SHP77 (cell line): ENCODE measurements around the gene ACSL6.

Source experiments
- DNase-seq, 2 experiments: peaks; one replicate each; lab custom pipeline; 2025; lab: John Stamatoyannopoulos, UW

ACSL6 gene

GRCh38 chr5:131977212-131977604, 34.2 kb downstream of the ACSL6 start:
- DNase-seq: no peak

DNA sequence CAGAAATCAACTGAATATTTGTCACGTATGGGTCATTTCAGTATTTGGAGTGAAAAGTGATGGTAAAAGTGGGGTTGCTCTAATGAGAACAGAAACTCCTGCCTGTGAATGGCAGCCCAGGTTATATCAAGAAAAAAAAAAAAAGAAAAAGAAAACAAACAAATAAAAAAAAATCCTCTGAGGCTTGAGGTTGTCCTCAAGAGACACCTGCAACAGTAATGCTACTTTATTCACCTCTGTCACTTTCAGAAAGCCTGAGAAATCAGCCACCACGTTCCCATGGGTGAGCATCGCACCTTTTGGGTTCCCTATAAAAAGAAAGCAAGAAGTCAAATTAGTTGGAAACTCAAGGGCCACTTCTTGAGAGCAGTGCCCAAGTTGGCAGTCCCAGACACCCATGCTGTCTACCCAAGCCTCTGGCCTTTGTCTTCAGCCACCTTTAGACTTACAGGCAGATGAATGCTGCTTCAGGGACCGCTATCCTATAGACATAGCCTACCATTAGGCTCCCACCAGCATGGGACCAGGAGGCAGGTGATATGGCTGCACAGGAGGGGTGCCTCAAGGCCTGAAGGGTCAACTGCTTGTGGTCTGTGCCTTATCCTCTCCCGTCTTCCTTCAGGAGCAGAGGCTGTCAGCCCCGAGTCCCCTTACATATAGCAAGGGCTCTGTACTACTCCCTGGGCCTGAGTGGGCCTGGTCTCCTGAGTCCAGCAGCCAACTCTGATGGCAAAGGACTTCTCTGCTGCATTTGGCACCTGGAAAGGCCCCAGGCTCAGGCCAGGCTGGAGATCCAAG, 34.8 kb downstream of the ACSL6 start:
- no peak for DNase-seq

- no peak for DNase-seq
Measured at GRCh38 chr5:131974956-131975726, 36.3 kb downstream of the ACSL6 start.

DNA sequence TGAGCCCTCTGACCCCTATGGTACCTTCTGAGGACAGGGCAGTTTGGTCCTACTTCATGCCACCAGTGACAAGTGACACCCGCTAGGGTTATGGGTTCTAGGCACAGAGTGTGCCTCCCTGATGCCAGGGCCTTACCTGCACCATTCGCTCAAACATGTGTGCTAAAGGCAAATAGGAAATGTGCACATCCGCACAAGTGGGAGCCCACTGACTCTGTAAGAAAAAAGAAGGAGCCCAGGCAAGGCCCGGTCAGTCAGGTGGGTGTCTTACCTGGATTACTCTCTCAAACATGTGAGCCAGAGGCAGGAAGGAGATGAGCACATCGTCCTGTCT, 36.9 kb downstream of the ACSL6 start:
- no peak for DNase-seq

GRCh38 chr5:131974016-131974415, 37.4 kb downstream of the ACSL6 start:
- no peak for DNase-seq

- no peak for DNase-seq
Measured at GRCh38 chr5:131973089-131973712, 38.3 kb downstream of the ACSL6 start.

GRCh38 chr5:131968396-131968954, 43.0 kb downstream of the ACSL6 start:
- DNase-seq: no peak

- DNase-seq: no peak
Measured at GRCh38 chr5:131966551-131966950, 44.9 kb downstream of the ACSL6 start.

DNA sequence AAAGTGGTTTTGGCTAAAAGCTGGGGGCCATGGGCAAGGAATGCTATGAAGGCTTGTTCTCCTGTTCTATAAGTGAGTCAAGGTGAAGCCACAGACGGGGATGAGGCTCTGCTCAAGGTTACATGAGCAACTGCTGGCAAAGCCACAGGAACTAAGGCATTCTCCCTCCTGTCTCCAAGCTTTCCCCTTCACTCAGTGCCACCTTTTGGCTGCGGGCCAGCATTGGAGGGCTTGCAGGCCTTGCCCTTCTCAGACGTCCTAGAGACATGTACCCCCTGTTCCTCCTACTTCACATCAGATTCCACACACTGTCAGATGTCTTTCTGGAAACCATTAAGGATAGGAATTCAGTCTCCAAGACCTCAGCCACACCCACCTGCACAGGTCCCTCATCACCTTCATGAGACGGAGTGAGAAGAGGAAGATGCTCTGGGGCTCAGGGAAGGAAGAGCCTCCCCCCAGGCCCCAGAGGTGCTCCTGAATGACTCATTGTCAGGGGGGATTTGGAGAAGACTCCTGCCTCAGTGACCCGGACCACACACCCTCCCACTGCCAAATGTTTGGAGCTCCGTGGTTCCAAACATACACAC, 45.5 kb downstream of the ACSL6 start:
- no peak for DNase-seq

- no peak for DNase-seq
Measured at GRCh38 chr5:131959906-131960305, 51.6 kb downstream of the ACSL6 start.

- DNase-seq: no peak
Measured at GRCh38 chr5:131959136-131959535, 52.3 kb downstream of the ACSL6 start.

GRCh38 chr5:131957721-131958441, 53.6 kb downstream of the ACSL6 start:
- no peak for DNase-seq

GRCh38 chr5:131953969-131954368, 57.5 kb downstream of the ACSL6 start:
- no peak for DNase-seq

GRCh38 chr5:131952301-131952857, 59.1 kb downstream of the ACSL6 start:
- no peak for DNase-seq

GRCh38 chr5:131950706-131951105, 60.8 kb downstream of the ACSL6 start:
- DNase-seq: no peak

- no peak for DNase-seq
Measured at GRCh38 chr5:131947445-131947844, 64.0 kb downstream of the ACSL6 start.

DNA sequence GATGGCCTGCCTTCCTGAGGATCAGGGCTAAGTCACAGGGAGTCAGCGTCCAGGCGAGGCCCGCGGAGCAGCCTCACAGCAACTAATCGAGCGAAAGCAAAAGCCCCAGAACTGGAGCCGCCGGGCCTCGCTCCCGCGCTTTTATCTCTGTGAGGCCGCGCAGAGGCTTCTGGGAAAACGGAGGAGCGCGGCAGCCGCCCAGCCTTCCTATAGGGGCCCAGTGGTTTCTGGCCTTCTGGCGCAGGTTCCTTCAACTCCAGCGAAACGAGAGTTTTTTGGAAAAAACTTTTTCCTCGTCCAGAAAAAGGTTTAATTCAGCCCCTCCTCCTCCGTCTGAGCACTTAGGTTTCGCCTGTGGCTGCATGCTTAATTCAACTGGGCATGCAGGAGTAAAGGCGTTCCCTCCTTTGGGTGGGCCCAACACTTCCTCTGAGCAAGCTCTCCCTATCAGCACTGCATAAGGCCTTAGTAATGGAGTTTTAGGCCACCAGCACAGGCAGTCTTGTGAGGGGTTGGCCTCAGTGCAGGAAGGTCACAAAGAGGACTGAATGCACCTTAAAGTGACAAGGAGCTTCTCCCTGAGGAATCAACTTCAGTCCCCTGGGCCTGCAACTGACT, 65.8 kb downstream of the ACSL6 start, which contains the start of gene MEIKIN:
MEIKIN (minus strand) TSS at position 113 of the 618 bp plus-strand sequence. CDS start 158 bp downstream, outside the sequence.
- DNase-seq: no peak

DNA sequence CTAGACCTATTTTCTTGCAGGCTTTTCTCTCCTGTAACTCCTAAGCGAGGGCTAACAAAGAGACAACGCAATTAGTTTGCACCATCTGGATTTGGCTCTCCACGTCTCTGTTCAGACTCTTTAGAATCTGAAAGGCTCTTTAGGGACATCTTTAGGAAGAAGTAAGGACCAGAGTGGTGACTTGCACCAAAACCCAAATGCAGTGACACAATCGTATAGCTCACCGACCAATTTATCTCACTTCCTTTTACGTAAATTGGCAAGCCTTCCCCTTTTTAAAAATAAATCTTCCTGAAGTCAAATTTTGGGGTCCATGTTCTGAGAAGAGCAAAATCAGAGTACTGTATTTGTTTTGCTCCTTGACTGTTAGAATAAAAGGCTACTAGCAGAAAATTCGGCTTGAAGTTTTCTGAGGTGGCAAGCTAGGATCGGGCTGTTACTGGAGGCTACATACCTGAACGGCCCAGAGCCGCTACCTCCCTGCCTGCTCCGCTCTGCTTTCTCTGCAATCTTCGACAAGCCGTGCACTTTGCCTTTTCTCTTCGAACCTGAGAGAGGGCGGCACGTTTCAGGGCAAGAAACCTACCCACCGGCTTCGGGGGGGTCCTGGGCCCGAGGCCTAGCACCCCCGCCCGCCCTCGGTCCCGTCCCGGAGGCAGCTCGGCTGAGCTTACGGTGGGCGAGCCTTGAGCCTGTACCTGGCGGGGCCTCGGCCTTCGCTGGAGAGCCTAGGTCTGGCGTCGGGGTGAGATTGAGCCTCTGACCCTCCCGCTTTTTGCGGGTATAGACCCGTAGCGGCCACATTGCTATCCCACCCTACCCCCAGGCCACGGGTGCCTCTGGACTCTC, 66.5 kb downstream of the ACSL6 start:
- no peak for DNase-seq

GRCh38 chr5:131943916-131944315, 67.5 kb downstream of the ACSL6 start:
- DNase-seq: no peak

DNA sequence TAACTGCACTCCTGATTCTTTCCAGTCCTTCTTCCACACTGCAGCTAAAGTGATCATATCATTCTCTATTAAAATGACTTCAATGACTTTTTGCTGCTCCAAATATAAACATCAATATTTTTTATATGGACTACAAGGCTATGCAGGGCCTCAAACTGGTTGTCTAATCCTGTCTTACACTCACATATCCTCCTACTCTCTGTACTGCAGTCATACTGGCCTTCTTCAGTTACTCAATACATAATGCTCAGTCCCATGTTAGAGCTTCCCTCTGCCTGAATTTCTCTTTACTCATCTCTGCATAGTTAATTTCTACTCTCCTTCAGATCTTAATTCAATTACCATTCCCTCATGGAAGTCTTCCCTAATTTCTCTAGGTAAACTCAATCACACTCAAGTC, 69.4 kb downstream of the ACSL6 start:
- DNase-seq: no peak
